Spinal cord (tissue), 10 donors: ENCODE data around the gene DYNLL2. TPM values are rescaled to one million over a fixed set of nuclear protein-coding genes. Genes with fewer than 3 reads are reported as not detected.
"Not testable (repeated sequence)": the region's sequence is repeated elsewhere in the genome, so short reads cannot be mapped to it uniquely, and the experiment has no call there.

Experiments used
- DNase-seq, 6 donors: peaks; one replicate each; pipeline versions ENCODE4 v3.0.0 to v3.0.0-alpha.2; 2013 to 2015; ENCODE audit warnings: low spot score in 6 of 6, low read depth in 4 of 6
- H3K27ac ChIP-seq: one replicate; pipeline ENCODE4 v1.5.1; 2013; ENCODE audit warnings: low read depth, low read length, control low read depth
- H3K27me3 ChIP-seq: one replicate; pipeline ENCODE4 v1.6.1; 2013; ENCODE audit warnings: low read length; ENCODE audit not compliant: control insufficient read depth, insufficient read depth
- H3K36me3 ChIP-seq: one replicate; pipeline ENCODE4 v1.6.1; 2013; ENCODE audit warnings: low read length; ENCODE audit not compliant: control insufficient read depth, insufficient read depth
- H3K4me1 ChIP-seq: one replicate; pipeline ENCODE4 v1.6.1; 2013; ENCODE audit warnings: low read length; ENCODE audit not compliant: control insufficient read depth, insufficient read depth
- H3K4me3 ChIP-seq: one replicate; pipeline ENCODE4 v1.5.1; 2013; ENCODE audit warnings: low read depth, low read length, control low read depth
- H3K9me3 ChIP-seq: one replicate; pipeline ENCODE4 v1.6.1; 2013; ENCODE audit warnings: low read length; ENCODE audit not compliant: control insufficient read depth, insufficient read depth
- WGBS: methylation state at CpG from one replicate; pipeline ENCODE4 v1.1.5; 2013; ENCODE audit warnings: missing lambda C conversion rate; ENCODE audit not compliant: insufficient coverage; 5-methylcytosine and 5-hydroxymethylcytosine counted together
- polyA plus RNA-seq, 2 donors: library from polyadenylated mRNA; unstranded; fragments of 120-200 nt; gene quantifications; one replicate each; pipeline ENCODE4 v1.2.1, GENCODE V29; 2013; ENCODE audit not compliant: insufficient read length in 2 of 2
- total RNA-seq, 2 donors: library from RNA; depleted of rRNA in 1 of 2; stranded (reverse); fragments of 120-200 nt in 1 of 2; fragments of >200 nt in 1 of 2; gene quantifications; one replicate each; pipeline versions ENCODE4 v1.2.3 to v1.2.4, GENCODE V29; 2013 to 2014
- donor health status: healthy.

Gene DYNLL2
- total and polyA plus RNA-seq, 4 donors, result 33.1 to 152 (median 100) TPM

GRCh38 chr17:58096892-58097291 lies 13.7 kb downstream of the DYNLL2 start:
- 100% methylated on average over 3 of the region's 4 CpGs for WGBS
- H3K9me3 ChIP-seq, result no peaks in the 10 kb centered on the region
- H3K4me3 ChIP-seq, result no peak overlapping the region
- H3K4me1 ChIP-seq, result no peaks in the 10 kb centered on the region
- no peak for DNase-seq
- H3K36me3 ChIP-seq, result peaks cover 17% of the 10 kb centered on the region
- H3K27ac ChIP-seq, result no peak overlapping the region
- no peaks in the 10 kb centered on the region for H3K27me3 ChIP-seq

- H3K4me3 ChIP-seq, result no peak overlapping the region
- no peak overlapping the region for H3K27ac ChIP-seq
- no peak for DNase-seq
These were observed 14.3 kb downstream of the DYNLL2 start for GRCh38 chr17:58097384-58098088.

GRCh38 chr17:58100506-58100905 lies 17.3 kb downstream of the DYNLL2 start:
- Histone ChIP-seq H3K27ac (no peak overlapping the region), H3K4me1 (no peaks in the 10 kb centered on the region), H3K27me3 (no peaks in the 10 kb centered on the region), H3K9me3 (no peaks in the 10 kb centered on the region), H3K4me3 (no peak overlapping the region), H3K36me3 (no peaks in the 10 kb centered on the region)
- no peak for DNase-seq

More at GRCh38 chr17:58097384-58098088, 14.3 kb downstream of the DYNLL2 start:
- Histone ChIP-seq H3K27me3 (no peaks in the 10 kb centered on the region), H3K36me3 (peaks cover 11% of the 10 kb centered on the region), H3K9me3 (no peaks in the 10 kb centered on the region), H3K4me1 (no peaks in the 10 kb centered on the region)

- not testable (repeated sequence) for H3K27me3 ChIP-seq, H3K27ac ChIP-seq, H3K4me1 ChIP-seq, H3K4me3 ChIP-seq, H3K9me3 ChIP-seq, H3K36me3 ChIP-seq, DNase-seq
These were observed 18.7 kb downstream of the DYNLL2 start for GRCh38 chr17:58101898-58102297.

- whole genome bisulfite sequencing, result no CpG with 5 or more reads among the region's 1 CpG
- H3K27ac ChIP-seq, result no peak overlapping the region
- H3K27me3 ChIP-seq, result no peaks in the 10 kb centered on the region
- H3K9me3 ChIP-seq, result peaks cover 2% of the 10 kb centered on the region
- H3K36me3 ChIP-seq, result no peaks in the 10 kb centered on the region
- DNase-seq, result no peak
- no peaks in the 10 kb centered on the region for H3K4me1 ChIP-seq
- no peak overlapping the region for H3K4me3 ChIP-seq
These were observed 21.9 kb downstream of the DYNLL2 start for GRCh38 chr17:58105093-58105492.

GRCh38 chr17:58107306-58107705 lies 24.1 kb downstream of the DYNLL2 start:
- no peak overlapping the region for H3K4me3 ChIP-seq
- no CpG with 5 or more reads among the region's 1 CpG for WGBS
- no peak for DNase-seq
- H3K27ac ChIP-seq, result no peak overlapping the region
- no peaks in the 10 kb centered on the region for H3K4me1 ChIP-seq
- no peaks in the 10 kb centered on the region for H3K27me3 ChIP-seq
- H3K9me3 ChIP-seq, result peaks cover 2% of the 10 kb centered on the region
- H3K36me3 ChIP-seq, result no peaks in the 10 kb centered on the region

- no peaks in the 10 kb centered on the region for H3K4me1 ChIP-seq
- peaks cover 2% of the 10 kb centered on the region for H3K27me3 ChIP-seq
- H3K4me3 ChIP-seq, result no peak overlapping the region
- no CpG with 5 or more reads among the region's 1 CpG for WGBS
- DNase-seq, result no peak
- H3K36me3 ChIP-seq, result no peaks in the 10 kb centered on the region
- H3K9me3 ChIP-seq, result peaks cover 2% of the 10 kb centered on the region
- H3K27ac ChIP-seq, result no peak overlapping the region
These were observed 26.0 kb downstream of the DYNLL2 start for GRCh38 chr17:58109197-58109596.

- no peaks in the 10 kb centered on the region for H3K4me1 ChIP-seq
- H3K4me3 ChIP-seq, result no peak overlapping the region
- WGBS, result no CpG with 5 or more reads among the region's 5 CpGs
- no peak overlapping the region for H3K27ac ChIP-seq
- no peaks in the 10 kb centered on the region for H3K36me3 ChIP-seq
- peaks cover 2% of the 10 kb centered on the region for H3K9me3 ChIP-seq
- DNase-seq, result no peak
- H3K27me3 ChIP-seq, result peaks cover 2% of the 10 kb centered on the region
These were observed 26.8 kb downstream of the DYNLL2 start for GRCh38 chr17:58110012-58110411.

- 75% methylated on average over 1 of the region's 3 CpGs for WGBS
- no peak for DNase-seq
These were observed 28.5 kb downstream of the DYNLL2 start for GRCh38 chr17:58111676-58112075.

GRCh38 chr17:58112970-58113631 lies 29.9 kb downstream of the DYNLL2 start:
- peak; percentile 52 to 94 (median 60) for DNase-seq
- H3K4me1 ChIP-seq, result no peaks in the 10 kb centered on the region
- H3K9me3 ChIP-seq, result no peaks in the 10 kb centered on the region
- WGBS, result 56% methylated on average over 10 of the region's 17 CpGs
- no peak overlapping the region for H3K27ac ChIP-seq
- no peaks in the 10 kb centered on the region for H3K36me3 ChIP-seq
- peaks cover 10% of the 10 kb centered on the region for H3K27me3 ChIP-seq
- no peak overlapping the region for H3K4me3 ChIP-seq

More at GRCh38 chr17:58111676-58112075, 28.5 kb downstream of the DYNLL2 start:
- Histone ChIP-seq H3K4me3 (no peak overlapping the region), H3K27me3 (peaks cover 5% of the 10 kb centered on the region), H3K36me3 (no peaks in the 10 kb centered on the region), H3K4me1 (no peaks in the 10 kb centered on the region), H3K9me3 (peaks cover 2% of the 10 kb centered on the region), H3K27ac (no peak overlapping the region)
